Measurements from ENCODE around the gene IGF2.

Gene IGF2

GRCh38 chr11:2169626-2170570 is 30.7 kb upstream of the IGF2 start:
- DNase-seq (ENCODE audit: low read depth): no peak

DNA sequence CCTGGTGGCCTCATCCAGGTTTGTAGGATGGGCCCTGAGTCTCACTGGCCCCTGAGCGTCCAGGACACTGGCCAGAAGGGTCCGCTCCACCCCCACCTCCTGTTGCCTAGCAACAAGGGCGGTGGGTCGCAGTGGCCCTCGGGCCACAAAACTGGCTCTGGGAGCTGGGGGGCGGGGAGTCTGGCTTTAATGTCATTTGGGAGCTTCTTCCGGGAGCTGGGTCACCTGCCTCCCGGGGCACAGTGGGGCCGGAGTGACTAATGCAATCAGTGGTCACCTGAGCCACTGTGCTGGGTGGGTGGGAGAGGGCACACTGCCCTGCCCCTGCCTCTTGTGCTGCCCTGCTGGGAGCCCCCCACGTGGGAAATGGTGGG is 29.8 kb upstream of the IGF2 start:
- DNase-seq (ENCODE audit: low read depth): no peak

GRCh38 chr11:2168286-2169004 is 29.3 kb upstream of the IGF2 start:
- no peak for DNase-seq (ENCODE audit: low read depth)

GRCh38 chr11:2167141-2168045 is 28.2 kb upstream of the IGF2 start:
- DNase-seq (ENCODE audit: low read depth): no peak

DNA sequence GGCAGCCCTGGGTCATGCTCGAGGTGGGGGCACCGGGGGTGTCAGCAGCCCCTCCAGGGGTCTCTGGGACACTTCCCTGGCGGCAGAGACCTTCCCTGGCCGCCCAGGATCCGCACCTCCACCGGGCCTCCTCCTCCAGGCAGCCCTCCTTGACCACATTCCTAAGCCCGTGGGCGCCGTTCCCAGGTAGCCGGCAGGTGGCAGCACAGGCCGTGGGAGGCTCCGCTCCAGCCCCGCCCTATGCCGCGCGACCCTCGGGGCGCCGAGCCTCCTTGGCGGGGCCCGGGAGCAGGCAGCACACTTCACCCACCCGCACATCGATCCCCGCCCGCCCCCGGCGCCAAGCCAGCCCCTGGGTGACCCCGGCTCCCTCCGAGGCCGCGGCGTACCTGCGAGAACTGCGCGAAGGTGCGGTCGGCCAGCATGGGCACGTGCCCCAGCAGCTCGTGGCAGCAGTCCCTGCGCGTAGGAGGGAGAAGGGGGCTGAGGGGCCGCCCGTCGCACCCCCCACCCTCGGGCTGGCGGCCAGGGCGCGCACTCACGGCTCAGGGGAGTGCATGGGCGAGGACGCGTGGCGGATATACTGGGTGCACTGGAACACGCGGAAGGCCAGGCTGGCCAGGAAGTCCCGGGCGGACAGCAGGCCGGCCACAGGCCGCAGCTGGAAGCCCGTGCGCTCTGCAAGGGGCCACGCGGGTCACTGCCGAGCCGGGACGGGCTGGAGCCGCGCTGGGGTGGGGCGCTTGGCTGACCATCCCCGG is 27.1 kb upstream of the IGF2 start:
- peak; percentile 18 for DNase-seq (ENCODE audit: low read depth)

GRCh38 chr11:2165571-2165970 is 26.4 kb upstream of the IGF2 start:
- DNase-seq (ENCODE audit: low read depth): no peak

- no peak for DNase-seq (ENCODE audit: low read depth)
Measured at GRCh38 chr11:2164861-2165555, 25.8 kb upstream of the IGF2 start.

DNA sequence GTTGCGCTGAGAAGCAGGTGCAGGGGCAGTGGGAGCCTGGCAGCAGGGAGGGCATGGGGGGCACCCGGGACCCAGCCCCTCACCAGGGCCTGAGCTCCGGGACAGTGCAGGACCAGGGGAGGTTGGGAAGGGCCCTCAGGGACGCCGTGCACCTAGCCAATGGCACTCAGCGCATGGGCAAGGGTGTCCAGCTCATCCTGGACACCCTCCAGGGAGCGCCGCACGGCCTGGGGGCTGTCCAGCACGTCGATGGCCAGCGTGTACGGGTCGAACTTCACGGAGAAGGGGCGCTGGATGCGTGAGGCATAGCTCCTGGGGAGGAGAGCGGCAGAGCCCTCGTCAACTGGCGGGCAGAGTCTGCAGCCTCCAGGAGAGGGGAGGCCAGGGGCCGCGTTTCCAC is 24.9 kb upstream of the IGF2 start:
- DNase-seq (ENCODE audit: low read depth): no peak

DNA sequence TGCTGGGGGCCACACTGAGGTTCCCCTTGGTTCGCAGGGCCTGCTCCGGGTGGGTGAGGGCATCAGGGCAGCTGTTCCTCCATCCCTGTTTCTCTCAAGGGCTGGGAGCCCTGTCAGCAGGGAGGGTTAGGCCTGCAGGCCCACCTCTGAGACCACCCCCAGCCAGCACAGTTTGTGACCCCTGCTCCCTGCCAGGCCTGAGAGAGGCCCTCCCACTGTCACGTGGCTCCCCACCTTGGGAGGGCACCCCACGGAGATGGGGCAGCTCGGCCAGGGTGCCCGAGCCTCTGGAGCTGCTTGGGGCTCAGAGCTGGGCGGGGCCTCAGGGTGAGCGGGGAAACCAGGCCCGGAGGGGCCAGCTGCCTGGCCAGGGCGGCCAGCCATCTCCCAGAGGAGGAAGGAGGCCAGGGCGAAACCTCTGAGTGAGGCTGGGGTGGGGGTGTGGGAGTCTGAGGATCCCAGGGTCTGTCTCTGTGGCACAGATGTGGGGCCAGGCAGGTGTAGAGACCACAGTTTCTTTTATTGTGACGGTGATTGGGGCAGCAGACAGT is 24.3 kb upstream of the IGF2 start:
- DNase-seq (ENCODE audit: low read depth): no peak

DNA sequence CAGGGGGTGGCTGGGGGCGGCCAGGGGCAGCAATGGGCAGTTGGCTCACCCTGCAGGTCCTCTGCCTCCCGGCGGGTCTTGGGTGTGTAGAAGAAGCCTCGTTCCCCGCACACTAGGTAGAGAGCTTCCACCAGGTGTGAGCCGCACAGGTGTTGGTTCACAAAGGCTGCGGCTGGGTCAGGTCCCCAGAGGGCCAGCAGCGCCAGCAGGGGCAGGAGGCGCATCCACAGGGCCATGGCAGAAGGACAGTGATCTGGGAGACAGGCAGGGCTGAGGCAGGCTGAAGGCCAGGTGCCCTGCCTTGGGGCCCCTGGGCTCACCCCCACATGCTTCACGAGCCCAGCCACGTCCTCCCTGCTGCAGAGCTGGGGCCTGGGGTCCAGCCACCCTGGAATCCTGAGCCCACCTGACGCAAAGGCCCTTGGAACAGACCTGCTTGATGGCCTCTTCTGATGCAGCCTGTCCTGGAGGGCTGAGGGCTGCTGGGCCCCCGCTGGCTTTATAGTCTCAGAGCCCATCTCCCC is 21.6 kb upstream of the IGF2 start, which contains the start of gene INS:
Gene INS, minus strand, starts transcription at position 474 of the 524 bp plus-strand sequence. Its CDS starts 238 bp downstream, at position 236.
- DNase-seq (ENCODE audit: low read depth): no peak

GRCh38 chr11:2159536-2160413 is 20.6 kb upstream of the IGF2 start:
- DNase-seq (ENCODE audit: low read depth): no peak

GRCh38 chr11:2158966-2159365 is 19.8 kb upstream of the IGF2 start:
- no peak for DNase-seq (ENCODE audit: low read depth)

GRCh38 chr11:2158296-2158737 is 19.1 kb upstream of the IGF2 start:
- DNase-seq (ENCODE audit: low read depth): no peak

- DNase-seq (ENCODE audit: low read depth): no peak
Measured at GRCh38 chr11:2157294-2158040, 18.3 kb upstream of the IGF2 start.

DNA sequence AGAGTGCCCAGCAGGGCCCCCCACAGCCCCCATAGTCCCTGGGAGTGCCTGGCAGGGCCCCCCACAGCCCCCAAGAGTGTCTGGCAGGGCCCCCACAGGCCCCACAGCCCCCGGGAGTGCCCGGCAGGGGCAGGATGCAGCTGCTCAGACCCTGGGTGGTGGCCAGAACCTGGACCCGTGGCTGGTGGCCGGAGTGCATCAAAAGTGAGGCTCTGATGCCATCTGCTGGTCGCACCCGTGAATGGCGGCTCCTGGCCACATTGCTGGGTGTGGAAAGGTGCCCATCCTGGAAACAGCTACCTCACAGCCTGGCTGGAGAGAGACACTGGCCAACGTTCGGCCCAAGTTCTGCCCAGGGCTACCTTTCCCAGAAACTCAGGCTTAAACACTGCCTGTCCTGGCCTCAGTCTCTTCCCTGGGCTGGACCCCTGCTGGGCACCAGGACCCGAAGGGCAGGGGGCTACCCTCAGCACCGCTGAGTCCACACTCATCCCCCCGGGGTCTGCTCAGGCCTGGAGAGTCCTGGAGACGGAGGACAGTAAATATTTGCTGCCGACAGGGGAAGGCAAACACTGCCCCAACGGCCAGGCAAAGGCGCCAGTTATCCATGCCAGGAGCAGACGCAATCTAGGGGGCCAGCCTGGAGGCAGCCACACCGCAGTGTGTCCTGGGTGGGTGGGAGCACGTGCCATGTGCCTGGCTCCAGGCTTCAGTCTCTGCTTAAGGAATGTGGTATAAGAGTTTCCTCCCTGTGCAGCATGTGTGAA is 17.4 kb upstream of the IGF2 start:
- peak; percentile 35 for DNase-seq (ENCODE audit: low read depth)

DNA sequence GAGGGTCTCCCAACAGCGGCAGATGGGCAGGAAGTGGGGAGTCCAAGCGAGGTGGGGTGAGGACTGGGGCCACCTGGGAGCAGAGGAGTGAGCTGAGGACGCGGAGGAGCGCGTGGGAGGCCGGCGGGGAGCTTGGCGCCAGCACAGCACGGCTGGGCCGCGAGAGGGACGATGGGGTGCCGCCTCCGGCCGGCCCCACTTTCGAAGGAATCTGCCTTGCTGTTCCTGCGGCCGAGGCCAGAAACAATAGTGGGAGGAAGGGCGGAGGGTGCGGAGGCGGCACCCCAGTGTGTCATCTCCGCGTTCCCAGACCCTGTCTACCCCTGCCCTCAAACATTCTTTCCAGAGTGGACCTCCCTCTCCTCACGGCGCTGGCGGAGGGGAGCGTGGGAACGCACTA is 16.3 kb upstream of the IGF2 start:
- no peak for DNase-seq (ENCODE audit: low read depth)

DNA sequence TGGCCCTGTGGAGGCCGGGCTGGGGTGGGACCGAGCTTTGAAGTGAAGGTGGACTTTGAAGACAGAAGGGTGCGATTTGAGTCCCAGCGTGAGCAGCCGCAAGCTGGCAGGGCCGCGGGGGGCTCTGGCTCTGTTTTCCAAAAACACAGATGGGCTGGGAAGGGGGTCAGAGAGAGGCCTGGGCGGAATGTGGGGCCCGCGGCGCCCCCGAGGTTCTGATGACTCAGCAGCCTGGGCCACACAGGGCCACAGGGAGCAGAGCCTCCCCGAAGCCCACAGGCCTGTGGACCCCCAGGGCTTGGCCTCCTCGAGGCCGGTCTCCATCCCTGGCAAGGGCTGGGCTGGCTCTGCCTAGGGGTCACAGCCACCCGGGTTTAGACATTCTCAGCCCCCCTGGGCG is 15.7 kb upstream of the IGF2 start:
- DNase-seq (ENCODE audit: low read depth): no peak

GRCh38 chr11:2154195-2154585 is 15.0 kb upstream of the IGF2 start:
- DNase-seq (ENCODE audit: low read depth): no peak
